ENCODE results near the gene FOXR2. TPM values are rescaled to one million over a fixed set of nuclear protein-coding genes. Genes with fewer than 3 reads are reported as not detected.

Gene FOXR2
- total RNA-seq, 1 donor from 2014 or later, result not detected

DNA sequence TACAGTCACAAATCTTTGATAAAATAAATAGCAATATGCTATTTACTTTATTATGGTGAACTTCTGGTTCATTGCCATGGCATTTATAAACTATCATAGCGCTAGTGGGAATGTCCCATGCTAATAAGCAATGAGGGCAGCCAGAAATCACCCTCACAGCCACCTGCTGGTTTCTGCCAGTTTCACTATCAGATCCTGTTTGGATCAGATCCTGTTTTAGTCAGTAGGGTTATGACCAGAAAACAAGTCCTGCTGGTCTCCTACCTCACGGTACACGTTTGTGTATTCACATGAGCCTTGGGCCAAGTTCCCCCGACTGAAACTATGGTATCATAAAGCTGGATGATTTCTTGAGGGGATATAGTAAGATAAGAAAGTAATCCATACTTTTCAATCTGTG lies 17.7 kb downstream of the FOXR2 start:
- TF ChIP-seq, protein P1, sequence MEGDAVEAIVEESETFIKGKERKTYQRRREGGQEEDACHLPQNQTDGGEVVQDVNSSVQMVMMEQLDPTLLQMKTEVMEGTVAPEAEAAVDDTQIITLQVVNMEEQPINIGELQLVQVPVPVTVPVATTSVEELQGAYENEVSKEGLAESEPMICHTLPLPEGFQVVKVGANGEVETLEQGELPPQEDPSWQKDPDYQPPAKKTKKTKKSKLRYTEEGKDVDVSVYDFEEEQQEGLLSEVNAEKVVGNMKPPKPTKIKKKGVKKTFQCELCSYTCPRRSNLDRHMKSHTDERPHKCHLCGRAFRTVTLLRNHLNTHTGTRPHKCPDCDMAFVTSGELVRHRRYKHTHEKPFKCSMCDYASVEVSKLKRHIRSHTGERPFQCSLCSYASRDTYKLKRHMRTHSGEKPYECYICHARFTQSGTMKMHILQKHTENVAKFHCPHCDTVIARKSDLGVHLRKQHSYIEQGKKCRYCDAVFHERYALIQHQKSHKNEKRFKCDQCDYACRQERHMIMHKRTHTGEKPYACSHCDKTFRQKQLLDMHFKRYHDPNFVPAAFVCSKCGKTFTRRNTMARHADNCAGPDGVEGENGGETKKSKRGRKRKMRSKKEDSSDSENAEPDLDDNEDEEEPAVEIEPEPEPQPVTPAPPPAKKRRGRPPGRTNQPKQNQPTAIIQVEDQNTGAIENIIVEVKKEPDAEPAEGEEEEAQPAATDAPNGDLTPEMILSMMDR (IDR thresholded peaks at IDR 0.05), result no peak
- H3K27ac ChIP-seq, result no peak overlapping the region
- DNase-seq, result no peak
- no peaks in the 10 kb centered on the region for H3K9me3 ChIP-seq
- H3K4me3 ChIP-seq, result no peak overlapping the region
- no peaks in the 10 kb centered on the region for H3K27me3 ChIP-seq
- H3K4me1 ChIP-seq, result no peaks in the 10 kb centered on the region
- no peak for ATAC-seq
- intact Hi-C loops (cut with DNase I), result no loop called here
- H3K36me3 ChIP-seq, result no peaks in the 10 kb centered on the region

DNA sequence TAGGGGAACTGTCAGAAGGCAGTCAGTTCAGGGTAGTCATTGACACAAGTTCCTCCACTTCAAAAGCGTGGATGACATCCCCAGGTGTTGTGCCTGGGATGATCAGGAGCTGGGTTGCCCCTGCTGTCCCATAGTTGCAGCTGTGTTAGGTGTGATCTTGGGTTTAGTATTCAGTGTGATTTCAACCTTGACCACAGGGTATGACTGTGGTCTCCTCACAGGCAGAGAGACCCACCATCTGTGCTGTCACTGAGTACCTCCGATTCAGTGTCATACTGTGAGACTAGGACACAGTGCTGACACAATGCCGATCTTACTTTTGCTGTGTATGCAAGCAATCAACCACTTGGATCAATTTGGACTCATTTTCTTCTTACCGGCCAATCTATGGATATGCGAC lies 25.2 kb downstream of the FOXR2 start:
- Histone ChIP-seq H3K27ac (no peak overlapping the region), H3K4me1 (no peaks in the 10 kb centered on the region), H3K4me3 (no peak overlapping the region), H3K27me3 (no peaks in the 10 kb centered on the region), H3K36me3 (no peaks in the 10 kb centered on the region), H3K9me3 (no peaks in the 10 kb centered on the region)
- DNase-seq (no peak), ATAC-seq (no peak)
- intact Hi-C loops (cut with DNase I), result no loop called here
- TF ChIP-seq, protein P1 (IDR thresholded peaks at IDR 0.05), result no peak

DNA sequence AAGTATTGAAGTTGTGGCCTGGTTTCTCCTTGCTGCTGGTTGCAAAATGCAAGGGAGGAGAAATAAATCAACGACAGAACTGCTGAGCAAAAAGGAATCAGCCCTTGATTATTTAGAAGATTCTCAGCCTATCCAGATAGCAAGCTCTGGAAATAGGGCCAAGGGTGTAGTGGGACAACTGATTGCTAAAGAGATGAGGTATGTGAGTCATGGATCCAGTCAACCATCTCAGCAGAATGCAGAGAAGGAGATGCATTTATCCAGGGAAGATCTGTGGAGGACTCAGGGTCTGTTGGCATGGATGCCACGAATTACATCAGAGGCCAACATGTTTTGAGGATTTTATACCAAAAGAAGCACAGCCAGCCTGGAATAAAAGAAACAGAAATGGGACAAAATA lies 36.7 kb downstream of the FOXR2 start:
- DNase-seq (no peak), ATAC-seq (no peak)
- no peak overlapping the region for H3K4me3 ChIP-seq
- no peaks in the 10 kb centered on the region for H3K27me3 ChIP-seq
- TF ChIP-seq, protein P1 (IDR thresholded peaks at IDR 0.05), result no peak
- H3K9me3 ChIP-seq, result no peaks in the 10 kb centered on the region
- intact Hi-C loops (cut with DNase I), result no loop called here
- no peaks in the 10 kb centered on the region for H3K4me1 ChIP-seq
- H3K36me3 ChIP-seq, result no peaks in the 10 kb centered on the region
- H3K27ac ChIP-seq, result no peak overlapping the region

DNA sequence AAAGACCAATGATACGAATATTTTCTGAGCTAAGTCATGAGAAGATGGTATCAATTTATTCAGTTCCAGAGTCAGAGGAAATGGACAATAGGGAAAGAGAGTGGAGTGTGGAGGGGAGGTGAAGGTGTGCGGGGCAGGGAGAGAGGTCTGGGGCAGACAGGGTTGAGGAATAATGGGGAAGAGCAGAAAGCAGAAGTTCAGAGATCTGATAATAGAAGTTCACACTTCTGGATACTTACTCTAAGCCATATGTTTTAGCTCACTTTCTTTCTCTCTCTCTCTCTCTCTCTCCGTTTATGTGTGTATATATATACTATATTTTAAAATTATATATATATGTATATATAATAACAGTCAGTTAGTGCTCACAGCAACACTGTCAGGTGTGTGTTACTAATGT lies 40.4 kb downstream of the FOXR2 start:
- TF ChIP-seq, protein P1 (IDR thresholded peaks at IDR 0.05), result no peak
- no peak for ATAC-seq
- DNase-seq, result no peak
- Histone ChIP-seq H3K36me3 (no peaks in the 10 kb centered on the region), H3K4me3 (no peak overlapping the region), H3K27ac (no peak overlapping the region), H3K4me1 (no peaks in the 10 kb centered on the region), H3K9me3 (no peaks in the 10 kb centered on the region), H3K27me3 (no peaks in the 10 kb centered on the region)
- intact Hi-C loops (cut with DNase I), result no loop called here

DNA sequence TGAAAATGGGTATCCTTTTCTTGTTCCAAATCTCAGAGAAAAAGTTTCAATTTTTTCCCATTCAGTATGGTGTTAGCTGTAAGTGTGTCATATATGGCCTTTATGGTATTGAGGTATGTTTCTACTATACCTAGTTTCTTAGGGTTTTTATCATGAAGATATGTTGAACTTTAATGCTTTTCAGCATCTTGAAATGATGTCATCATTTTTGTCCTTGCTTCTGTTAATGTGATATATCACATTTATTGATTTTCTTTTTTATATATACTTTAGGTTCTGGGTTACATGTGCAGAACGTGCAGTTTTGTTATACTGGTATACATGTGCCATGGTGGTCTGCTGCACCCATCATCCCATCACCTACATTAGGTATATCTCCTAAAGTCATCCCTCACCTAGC lies 44.9 kb downstream of the FOXR2 start:
- H3K27me3 ChIP-seq, result no peaks in the 10 kb centered on the region
- no peak overlapping the region for H3K4me3 ChIP-seq
- DNase-seq, result no peak
- no peak for ATAC-seq
- no peaks in the 10 kb centered on the region for H3K4me1 ChIP-seq
- TF ChIP-seq, protein P1 (IDR thresholded peaks at IDR 0.05), result no peak
- H3K27ac ChIP-seq, result no peak overlapping the region
- H3K9me3 ChIP-seq, result no peaks in the 10 kb centered on the region
- no peaks in the 10 kb centered on the region for H3K36me3 ChIP-seq
- intact Hi-C loops (cut with DNase I), result no loop called here

Other genes starting within 250 kb of the FOXR2 start
- 27.2 TPM for gene MAGEH1, start 171.3 kb upstream of the FOXR2 start, total RNA-seq
- gene USP51, start 133.6 kb upstream of the FOXR2 start, total RNA-seq, result 3.7 TPM
- 14.9 TPM for gene RRAGB, start 94.3 kb downstream of the FOXR2 start, total RNA-seq

All from upper lobe of right lung (tissue), 1 donor.